ENCODE measurements around the gene METTL15. TPM values are rescaled to one million over a fixed set of nuclear protein-coding genes. Genes with fewer than 3 reads are reported as not detected.

Gene METTL15
- total and polyA plus RNA-seq, 2 donors (not counting 1 experiment from before 2014, with no cell fraction given), result 3.9 to 19.7 TPM

DNA sequence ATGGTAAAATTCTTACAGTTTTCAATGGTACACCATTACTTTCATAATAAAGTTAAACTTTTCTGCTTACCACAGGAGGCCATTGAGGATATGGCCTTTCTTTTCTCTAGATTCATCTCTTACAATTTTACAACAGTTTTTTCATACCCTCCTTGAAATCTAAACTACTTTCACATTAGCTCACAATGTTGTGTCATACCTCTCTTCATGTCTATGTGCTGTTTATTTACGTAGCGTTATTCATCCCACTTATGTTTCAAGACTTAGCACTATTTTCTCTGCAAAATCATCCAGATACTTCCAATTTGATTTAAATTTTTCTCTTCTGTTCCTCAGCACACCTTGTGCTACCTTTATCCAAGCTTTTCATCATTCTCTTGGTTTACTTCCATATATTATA, 123.3 kb downstream of the METTL15 start:
- no peak overlapping the region for H3K4me3 ChIP-seq (ENCODE audit: control extremely low read depth in 1 of 5, extremely low read depth in 1 of 5, insufficient read depth in 1 of 5, low read depth in 2 of 5, low read length in 4 of 5)
- CTCF ChIA-PET, result no interaction called here
- peaks cover under 1% of the 10 kb centered on the region for H3K9me3 Mint-ChIP-seq (ENCODE audit: insufficient read depth)
- no peaks in the 10 kb centered on the region for H4K20me1 ChIP-seq (ENCODE audit: control insufficient read depth, insufficient read depth, low read length, poor library complexity, severe bottlenecking)
- no peak overlapping the region for H3K9ac ChIP-seq (ENCODE audit: low read length)
- H3K4me2 ChIP-seq (replicated peaks; ENCODE audit: low read depth, low read length, poor library complexity, severe bottlenecking), result no peak overlapping the region
- H3K27ac Mint-ChIP-seq, result no peak overlapping the region
- no peak overlapping the region for H3K4me3 Mint-ChIP-seq
- no peak overlapping the region for H2AFZ ChIP-seq (ENCODE audit: insufficient read depth, low read depth, low read length, poor library complexity, severe bottlenecking)
- TF ChIP-seq, protein P1, sequence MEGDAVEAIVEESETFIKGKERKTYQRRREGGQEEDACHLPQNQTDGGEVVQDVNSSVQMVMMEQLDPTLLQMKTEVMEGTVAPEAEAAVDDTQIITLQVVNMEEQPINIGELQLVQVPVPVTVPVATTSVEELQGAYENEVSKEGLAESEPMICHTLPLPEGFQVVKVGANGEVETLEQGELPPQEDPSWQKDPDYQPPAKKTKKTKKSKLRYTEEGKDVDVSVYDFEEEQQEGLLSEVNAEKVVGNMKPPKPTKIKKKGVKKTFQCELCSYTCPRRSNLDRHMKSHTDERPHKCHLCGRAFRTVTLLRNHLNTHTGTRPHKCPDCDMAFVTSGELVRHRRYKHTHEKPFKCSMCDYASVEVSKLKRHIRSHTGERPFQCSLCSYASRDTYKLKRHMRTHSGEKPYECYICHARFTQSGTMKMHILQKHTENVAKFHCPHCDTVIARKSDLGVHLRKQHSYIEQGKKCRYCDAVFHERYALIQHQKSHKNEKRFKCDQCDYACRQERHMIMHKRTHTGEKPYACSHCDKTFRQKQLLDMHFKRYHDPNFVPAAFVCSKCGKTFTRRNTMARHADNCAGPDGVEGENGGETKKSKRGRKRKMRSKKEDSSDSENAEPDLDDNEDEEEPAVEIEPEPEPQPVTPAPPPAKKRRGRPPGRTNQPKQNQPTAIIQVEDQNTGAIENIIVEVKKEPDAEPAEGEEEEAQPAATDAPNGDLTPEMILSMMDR (IDR thresholded peaks at IDR 0.05), result no peak
- no peak for TF ChIP-seq EZH2 (IDR thresholded peaks at IDR 0.05; ENCODE audit: borderline replicate concordance, insufficient read depth, low read depth, low read length, poor library complexity, severe bottlenecking)
- H3K27me3 Mint-ChIP-seq, result no peaks in the 10 kb centered on the region
- intact Hi-C loops (cut with micrococcal nuclease), result no loop called here
- H3K9me3 ChIP-seq (ENCODE audit: control extremely low read depth in 1 of 3, control insufficient read depth in 2 of 3, insufficient read depth in 1 of 3, low read length in 2 of 3), result no peaks in the 10 kb centered on the region
- no peaks in the 10 kb centered on the region for H3K4me1 Mint-ChIP-seq
- H3K36me3 ChIP-seq (replicated peaks in 1 of 2; ENCODE audit: control extremely low read depth in 1 of 2, control insufficient read depth in 1 of 2, extremely low read depth in 1 of 2, insufficient read depth in 2 of 2, low read length in 1 of 2), result peaks cover 0 to 2% of the 10 kb centered on the region in 2 experiments
- H3K4me1 ChIP-seq (ENCODE audit: control insufficient read depth in 2 of 2, insufficient read depth in 2 of 2, low read length in 2 of 2), result no peaks in the 10 kb centered on the region
- POLR2A ChIA-PET, result no interaction called here
- ATAC-seq (ENCODE audit: low read depth), result no peak
- WGBS (ENCODE audit: insufficient coverage), result 100% methylated on average over 2 of the region's 2 CpGs
- DNase-seq, result no peak
- no peak overlapping the region for H3K27ac ChIP-seq (ENCODE audit: low read length in 2 of 2)
- H3K79me2 ChIP-seq (ENCODE audit: control insufficient read depth, insufficient read depth, low read length), result no peaks in the 10 kb centered on the region
- no peaks in the 10 kb centered on the region for H3K27me3 ChIP-seq (replicated peaks in 1 of 4; ENCODE audit: control extremely low read depth in 1 of 4, control insufficient read depth in 3 of 4, insufficient read depth in 4 of 4, low read length in 3 of 4)

DNA sequence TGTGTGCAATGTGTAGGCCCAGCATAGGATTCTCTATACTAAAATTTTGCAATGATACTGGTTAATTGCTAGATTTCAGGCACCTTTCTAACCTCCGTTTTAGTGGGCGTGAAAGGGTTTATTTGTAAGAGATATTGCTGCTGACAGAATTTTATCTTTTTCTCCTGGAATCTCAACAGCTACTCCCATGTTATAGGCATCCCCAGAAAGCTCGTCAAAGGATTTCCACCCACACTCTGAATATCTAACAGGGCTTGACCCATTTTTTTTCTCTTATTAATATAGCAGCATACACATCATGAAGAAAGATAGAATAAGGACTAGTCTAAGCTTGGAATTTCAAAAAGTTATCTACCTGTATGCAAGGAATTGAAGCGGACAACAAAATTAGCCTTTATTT, 124.5 kb downstream of the METTL15 start:
- Mint-ChIP-seq H3K4me1 (no peaks in the 10 kb centered on the region), H3K9me3 (ENCODE audit: insufficient read depth) (peaks cover 2% of the 10 kb centered on the region), H3K27ac (no peak overlapping the region), H3K27me3 (no peaks in the 10 kb centered on the region), H3K4me3 (no peak overlapping the region)
- H3K36me3 ChIP-seq (replicated peaks in 1 of 2; ENCODE audit: control extremely low read depth in 1 of 2, control insufficient read depth in 1 of 2, extremely low read depth in 1 of 2, insufficient read depth in 2 of 2, low read length in 1 of 2), result peaks cover 0 to 2% of the 10 kb centered on the region in 2 experiments
- no CpG with 5 or more reads among the region's 4 CpGs for WGBS (ENCODE audit: insufficient coverage)
- H3K4me3 ChIP-seq (ENCODE audit: control extremely low read depth in 1 of 5, extremely low read depth in 1 of 5, insufficient read depth in 1 of 5, low read depth in 2 of 5, low read length in 4 of 5), result no peak overlapping the region
- no peak for ATAC-seq (ENCODE audit: low read depth)
- H3K9ac ChIP-seq (ENCODE audit: low read length), result no peak overlapping the region
- H3K79me2 ChIP-seq (ENCODE audit: control insufficient read depth, insufficient read depth, low read length), result no peaks in the 10 kb centered on the region
- ChIA-PET POLR2A (no interaction called here), CTCF (no interaction called here)
- H4K20me1 ChIP-seq (ENCODE audit: control insufficient read depth, insufficient read depth, low read length, poor library complexity, severe bottlenecking), result no peaks in the 10 kb centered on the region
- H3K9me3 ChIP-seq (ENCODE audit: control extremely low read depth in 1 of 3, control insufficient read depth in 2 of 3, insufficient read depth in 1 of 3, low read length in 2 of 3), result no peaks in the 10 kb centered on the region
- H2AFZ ChIP-seq (ENCODE audit: insufficient read depth, low read depth, low read length, poor library complexity, severe bottlenecking), result no peak overlapping the region
- no peak for DNase-seq
- H3K27me3 ChIP-seq (replicated peaks in 1 of 4; ENCODE audit: control extremely low read depth in 1 of 4, control insufficient read depth in 3 of 4, insufficient read depth in 4 of 4, low read length in 3 of 4), result no peaks in the 10 kb centered on the region
- H3K27ac ChIP-seq (ENCODE audit: low read length in 2 of 2), result no peak overlapping the region
- H3K4me1 ChIP-seq (ENCODE audit: control insufficient read depth in 2 of 2, insufficient read depth in 2 of 2, low read length in 2 of 2), result no peaks in the 10 kb centered on the region
- TF ChIP-seq, protein P1 (IDR thresholded peaks at IDR 0.05), result no peak
- no peak for TF ChIP-seq EZH2 (IDR thresholded peaks at IDR 0.05; ENCODE audit: borderline replicate concordance, insufficient read depth, low read depth, low read length, poor library complexity, severe bottlenecking)
- no peak overlapping the region for H3K4me2 ChIP-seq (replicated peaks; ENCODE audit: low read depth, low read length, poor library complexity, severe bottlenecking)
- intact Hi-C loops (cut with micrococcal nuclease), result no loop called here
